Neural cell (in vitro differentiated cells): ENCODE data around the gene YWHAH. TPM values are rescaled to one million over a fixed set of nuclear protein-coding genes. Genes with fewer than 3 reads are reported as not detected.

Experiments
- H2AFZ ChIP-seq: fragments of 200-600, 300-800 bp; sonication (generic), shearing (Covaris generic); 2 replicates; pipeline ENCODE4 v1.6.0; 2014; ENCODE audit warnings: low read depth, mild to moderate bottlenecking, antibody characterized with exemption, low read length, moderate library complexity
- H3F3A ChIP-seq: fragments of 200-600 bp; shearing (Covaris generic); 2 replicates; pipeline ENCODE4 v1.6.1; 2016; ENCODE audit warnings: mild to moderate bottlenecking, moderate library complexity, mixed read lengths, antibody characterized with exemption, low read length; ENCODE audit not compliant: insufficient read depth, poor library complexity, severe bottlenecking
- H3K27ac ChIP-seq: fragments of 200-600, 300-800 bp; sonication (generic), shearing (Covaris generic); 2 replicates; pipeline ENCODE4 v1.5.1; 2014; ENCODE audit warnings: mild to moderate bottlenecking, low read length, moderate library complexity
- H3K27me3 ChIP-seq: fragments of 300-800, 200-600 bp; sonication (generic), shearing (Covaris generic); 2 replicates; pipeline ENCODE4 v1.6.0; 2014; ENCODE audit warnings: mild to moderate bottlenecking, low read depth, low read length, moderate library complexity; ENCODE audit not compliant: insufficient read depth
- H3K36me3 ChIP-seq: fragments of 300-800, 200-600 bp; sonication (generic), shearing (Covaris generic); 2 replicates; pipeline ENCODE4 v1.5.1; 2014; ENCODE audit warnings: mild to moderate bottlenecking, antibody characterized with exemption, low read length, moderate library complexity; ENCODE audit not compliant: insufficient read depth
- H3K4me2 ChIP-seq: fragments of 300-800, 200-600 bp; sonication (generic), shearing (Covaris generic); 2 replicates; pipeline ENCODE4 v1.6.0; 2014; ENCODE audit warnings: mild to moderate bottlenecking, low read length
- H3K4me3 ChIP-seq: fragments of 300-800, 200-600 bp; sonication (generic), shearing (Covaris generic); 2 replicates; pipeline ENCODE4 v1.5.1; 2014; ENCODE audit warnings: mild to moderate bottlenecking, low read length, moderate library complexity
- H3K79me2 ChIP-seq: fragments of 200-600 bp; shearing (Covaris generic); replicated peaks from 2 replicates; pipeline ENCODE4 v1.6.0; 2014; ENCODE audit warnings: mild to moderate bottlenecking, low read length, moderate library complexity; ENCODE audit not compliant: insufficient read depth
- H3K9ac ChIP-seq: fragments of 300-800, 200-600 bp; sonication (generic), shearing (Covaris generic); 2 replicates; pipeline ENCODE4 v1.6.1; 2016; ENCODE audit warnings: mild to moderate bottlenecking, low read length, mixed read lengths
- H3K9me2 ChIP-seq: fragments of 200-600 bp; shearing (Covaris generic); 2 replicates; pipeline ENCODE4 v1.6.1; 2016; ENCODE audit warnings: mild to moderate bottlenecking, low read length, mixed read lengths; ENCODE audit not compliant: insufficient read depth
- H3K9me3 ChIP-seq: fragments of 200-600, 300-800 bp; sonication (generic), shearing (Covaris generic); 2 replicates; pipeline ENCODE4 v1.6.1; 2016; ENCODE audit warnings: mild to moderate bottlenecking, mixed run types, low read length, moderate library complexity, mixed read lengths
- H4K20me1 ChIP-seq: fragments of 200-600 bp; shearing (Covaris generic); 2 replicates; pipeline ENCODE4 v1.6.1; 2016; ENCODE audit warnings: mild to moderate bottlenecking, mixed run types; ENCODE audit not compliant: insufficient read depth
- EP300 ChIP-seq: fragments of 450-650 bp; conservative IDR thresholded peaks from 2 replicates; pipeline ENCODE4 v1.6.1; 2014; ENCODE audit warnings: antibody characterized with exemption, mild to moderate bottlenecking, moderate library complexity; ENCODE audit not compliant: poor library complexity, severe bottlenecking
- EZH2 ChIP-seq: fragments of 200-600, 300-800 bp; shearing (Covaris generic), sonication (generic); IDR thresholded peaks from 2 replicates; pipeline ENCODE4 v1.6.1; 2014; ENCODE audit warnings: antibody characterized with exemption, low read length, borderline replicate concordance, mild to moderate bottlenecking; ENCODE audit not compliant: insufficient read depth, poor library complexity, severe bottlenecking
- MXI1 ChIP-seq: fragments of 450-650 bp; conservative IDR thresholded peaks from 2 replicates; pipeline ENCODE4 v1.6.1; 2014; ENCODE audit warnings: antibody characterized with exemption, mild to moderate bottlenecking; ENCODE audit not compliant: poor library complexity, severe bottlenecking
- POLR2AphosphoS5 ChIP-seq: IDR thresholded peaks from 2 replicates; pipeline ENCODE4 v1.6.1; 2012
- RAD21 ChIP-seq: fragments of 450-650 bp; conservative IDR thresholded peaks from 2 replicates; pipeline ENCODE4 v1.6.1; 2014; ENCODE audit warnings: antibody characterized with exemption, mild to moderate bottlenecking, moderate library complexity
- SMC3 ChIP-seq: fragments of 450-650 bp; conservative IDR thresholded peaks from 2 replicates; pipeline ENCODE4 v1.6.1; 2014; ENCODE audit warnings: antibody characterized with exemption, mild to moderate bottlenecking, moderate library complexity; ENCODE audit not compliant: poor library complexity
- TAF1 ChIP-seq: IDR thresholded peaks from 2 replicates; pipeline ENCODE4 v1.6.1; 2012; ENCODE audit warnings: low read depth
- polyA plus RNA-seq: library from polyadenylated mRNA; depleted of rRNA; stranded (reverse); fragments of >200 nt; gene quantifications from 2 replicates; pipeline ENCODE4 v1.2.3, GENCODE V29; 2014
- TF ChIP-seq, protein P1 (sequence below): fragments of 450-650 bp; IDR thresholded peaks from 2 replicates; pipeline ENCODE4 v1.5.1; 2014; ENCODE audit warnings: antibody characterized with exemption, mild to moderate bottlenecking, moderate library complexity; ENCODE audit not compliant: poor library complexity, severe bottlenecking
- TF ChIP-seq, protein P2 (sequence below): IDR thresholded peaks from 2 replicates; pipeline ENCODE4 v1.6.1; 2012; ENCODE audit warnings: borderline replicate concordance

The YWHAH gene
- polyA plus RNA-seq, 1 donor from 2014 or later: 300 TPM

DNA sequence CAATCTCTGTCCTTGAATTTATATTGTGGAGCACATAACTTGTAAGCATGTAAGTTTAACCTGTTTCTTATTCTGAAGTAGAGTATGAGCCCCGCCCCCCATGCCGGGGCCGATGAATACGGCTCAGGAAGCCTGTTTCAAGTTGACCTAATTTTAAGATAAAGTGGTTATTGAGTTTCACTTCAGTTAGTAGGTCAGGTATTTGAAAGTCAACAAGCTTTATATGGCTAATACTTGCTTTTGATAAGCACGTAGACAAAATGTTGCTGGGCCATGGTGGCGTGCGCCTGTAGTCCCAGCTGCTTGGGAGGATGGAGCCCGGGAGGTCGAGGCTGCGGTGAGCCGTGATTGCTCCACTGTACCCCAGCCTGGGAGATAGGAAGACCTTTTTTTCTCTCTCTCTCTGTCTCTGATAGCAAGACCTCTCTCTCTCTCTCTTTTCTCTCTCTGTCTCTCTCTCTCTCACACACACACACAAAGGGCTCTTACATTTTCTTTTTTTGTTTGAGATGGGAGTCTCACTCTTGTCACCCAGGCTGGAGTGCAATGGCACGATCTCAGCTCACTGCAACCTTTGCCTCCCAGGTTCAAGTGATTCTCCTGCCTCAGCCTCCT lies 14.4 kb downstream of the YWHAH start:
- H3K9me3 ChIP-seq: no peaks in the 10 kb centered on the region
- no peak overlapping the region for H3K4me3 ChIP-seq
- no peak overlapping the region for H3K27ac ChIP-seq
- TF ChIP-seq, protein P1, sequence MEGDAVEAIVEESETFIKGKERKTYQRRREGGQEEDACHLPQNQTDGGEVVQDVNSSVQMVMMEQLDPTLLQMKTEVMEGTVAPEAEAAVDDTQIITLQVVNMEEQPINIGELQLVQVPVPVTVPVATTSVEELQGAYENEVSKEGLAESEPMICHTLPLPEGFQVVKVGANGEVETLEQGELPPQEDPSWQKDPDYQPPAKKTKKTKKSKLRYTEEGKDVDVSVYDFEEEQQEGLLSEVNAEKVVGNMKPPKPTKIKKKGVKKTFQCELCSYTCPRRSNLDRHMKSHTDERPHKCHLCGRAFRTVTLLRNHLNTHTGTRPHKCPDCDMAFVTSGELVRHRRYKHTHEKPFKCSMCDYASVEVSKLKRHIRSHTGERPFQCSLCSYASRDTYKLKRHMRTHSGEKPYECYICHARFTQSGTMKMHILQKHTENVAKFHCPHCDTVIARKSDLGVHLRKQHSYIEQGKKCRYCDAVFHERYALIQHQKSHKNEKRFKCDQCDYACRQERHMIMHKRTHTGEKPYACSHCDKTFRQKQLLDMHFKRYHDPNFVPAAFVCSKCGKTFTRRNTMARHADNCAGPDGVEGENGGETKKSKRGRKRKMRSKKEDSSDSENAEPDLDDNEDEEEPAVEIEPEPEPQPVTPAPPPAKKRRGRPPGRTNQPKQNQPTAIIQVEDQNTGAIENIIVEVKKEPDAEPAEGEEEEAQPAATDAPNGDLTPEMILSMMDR: no peak
- TF ChIP-seq EZH2: no peak
- TF ChIP-seq MXI1: no peak
- no peak for TF ChIP-seq SMC3
- no peak for TF ChIP-seq RAD21
- TF ChIP-seq EP300: no peak
- TF ChIP-seq, protein P2, sequence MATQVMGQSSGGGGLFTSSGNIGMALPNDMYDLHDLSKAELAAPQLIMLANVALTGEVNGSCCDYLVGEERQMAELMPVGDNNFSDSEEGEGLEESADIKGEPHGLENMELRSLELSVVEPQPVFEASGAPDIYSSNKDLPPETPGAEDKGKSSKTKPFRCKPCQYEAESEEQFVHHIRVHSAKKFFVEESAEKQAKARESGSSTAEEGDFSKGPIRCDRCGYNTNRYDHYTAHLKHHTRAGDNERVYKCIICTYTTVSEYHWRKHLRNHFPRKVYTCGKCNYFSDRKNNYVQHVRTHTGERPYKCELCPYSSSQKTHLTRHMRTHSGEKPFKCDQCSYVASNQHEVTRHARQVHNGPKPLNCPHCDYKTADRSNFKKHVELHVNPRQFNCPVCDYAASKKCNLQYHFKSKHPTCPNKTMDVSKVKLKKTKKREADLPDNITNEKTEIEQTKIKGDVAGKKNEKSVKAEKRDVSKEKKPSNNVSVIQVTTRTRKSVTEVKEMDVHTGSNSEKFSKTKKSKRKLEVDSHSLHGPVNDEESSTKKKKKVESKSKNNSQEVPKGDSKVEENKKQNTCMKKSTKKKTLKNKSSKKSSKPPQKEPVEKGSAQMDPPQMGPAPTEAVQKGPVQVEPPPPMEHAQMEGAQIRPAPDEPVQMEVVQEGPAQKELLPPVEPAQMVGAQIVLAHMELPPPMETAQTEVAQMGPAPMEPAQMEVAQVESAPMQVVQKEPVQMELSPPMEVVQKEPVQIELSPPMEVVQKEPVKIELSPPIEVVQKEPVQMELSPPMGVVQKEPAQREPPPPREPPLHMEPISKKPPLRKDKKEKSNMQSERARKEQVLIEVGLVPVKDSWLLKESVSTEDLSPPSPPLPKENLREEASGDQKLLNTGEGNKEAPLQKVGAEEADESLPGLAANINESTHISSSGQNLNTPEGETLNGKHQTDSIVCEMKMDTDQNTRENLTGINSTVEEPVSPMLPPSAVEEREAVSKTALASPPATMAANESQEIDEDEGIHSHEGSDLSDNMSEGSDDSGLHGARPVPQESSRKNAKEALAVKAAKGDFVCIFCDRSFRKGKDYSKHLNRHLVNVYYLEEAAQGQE: no peak
- TF ChIP-seq POLR2AphosphoS5: no peak
- TF ChIP-seq TAF1: no peak
- no peak overlapping the region for H2AFZ ChIP-seq
- no peak overlapping the region for H3K9ac ChIP-seq
- H3F3A ChIP-seq: no peaks in the 10 kb centered on the region
- peaks cover 5% of the 10 kb centered on the region for H4K20me1 ChIP-seq
- H3K27me3 ChIP-seq: no peaks in the 10 kb centered on the region
- H3K9me2 ChIP-seq: no peaks in the 10 kb centered on the region
- H3K79me2 ChIP-seq: peaks cover 30% of the 10 kb centered on the region
- H3K36me3 ChIP-seq: peaks cover 10% of the 10 kb centered on the region
- no peak overlapping the region for H3K4me2 ChIP-seq

DNA sequence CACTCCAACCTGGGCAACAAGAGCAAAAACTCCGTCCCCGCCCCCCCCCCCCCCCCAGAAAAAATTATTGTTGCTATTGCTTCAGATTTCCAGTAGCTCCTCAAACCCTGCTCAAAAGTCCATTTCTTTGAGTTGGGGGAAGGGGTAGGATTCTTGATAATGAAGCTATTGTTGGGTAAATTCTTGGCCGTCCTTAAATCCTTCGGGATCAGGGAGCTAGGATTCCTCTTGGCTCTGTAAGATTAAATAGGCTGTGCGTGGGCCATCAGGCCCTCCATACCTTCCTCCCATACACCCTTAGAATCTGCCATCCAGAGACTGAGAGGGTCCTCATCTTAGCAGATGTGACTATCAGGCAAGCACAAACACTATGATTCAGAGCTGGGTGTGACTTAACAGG lies 16.4 kb downstream of the YWHAH start:
- no peak overlapping the region for H3K27ac ChIP-seq
- H3K9me2 ChIP-seq: no peaks in the 10 kb centered on the region
- H3F3A ChIP-seq: no peaks in the 10 kb centered on the region
- H3K79me2 ChIP-seq: peaks cover 10% of the 10 kb centered on the region
- H3K36me3 ChIP-seq: peaks cover 10% of the 10 kb centered on the region
- H4K20me1 ChIP-seq: no peaks in the 10 kb centered on the region
- no peak overlapping the region for H3K9ac ChIP-seq
- TF ChIP-seq, protein P1: no peak
- TF ChIP-seq, protein P2: no peak
- no peak for TF ChIP-seq POLR2AphosphoS5
- TF ChIP-seq SMC3: no peak
- TF ChIP-seq MXI1: no peak
- no peak for TF ChIP-seq EZH2
- TF ChIP-seq EP300: no peak
- no peak for TF ChIP-seq RAD21
- no peak for TF ChIP-seq TAF1
- H3K27me3 ChIP-seq: no peaks in the 10 kb centered on the region
- no peak overlapping the region for H3K4me2 ChIP-seq
- H3K9me3 ChIP-seq: no peaks in the 10 kb centered on the region
- no peak overlapping the region for H2AFZ ChIP-seq
- H3K4me3 ChIP-seq: no peak overlapping the region
